PC-3 (cell line): Measurements from ENCODE around the gene CCSER1.
"Not testable (repeated sequence)": the region's sequence is repeated elsewhere in the genome, so short reads cannot be mapped to it uniquely, and the experiment has no call there.

Experiments used
- EZH2 ChIP-seq: fragments of 300-600 bp; sonication (generic); IDR thresholded peaks from one replicate; pipeline ENCODE4 v1.6.1; 2017; ENCODE audit warnings: antibody characterized with exemption, mild to moderate bottlenecking, low read length; ENCODE audit not compliant: unreplicated experiment
- TF ChIP-seq, protein P1 (sequence below): fragments of 300-600 bp; sonication (generic); conservative IDR thresholded peaks from 2 replicates; pipeline ENCODE4 v1.5.1; 2017; ENCODE audit warnings: antibody characterized with exemption, low read depth, mild to moderate bottlenecking, low read length

DNA sequence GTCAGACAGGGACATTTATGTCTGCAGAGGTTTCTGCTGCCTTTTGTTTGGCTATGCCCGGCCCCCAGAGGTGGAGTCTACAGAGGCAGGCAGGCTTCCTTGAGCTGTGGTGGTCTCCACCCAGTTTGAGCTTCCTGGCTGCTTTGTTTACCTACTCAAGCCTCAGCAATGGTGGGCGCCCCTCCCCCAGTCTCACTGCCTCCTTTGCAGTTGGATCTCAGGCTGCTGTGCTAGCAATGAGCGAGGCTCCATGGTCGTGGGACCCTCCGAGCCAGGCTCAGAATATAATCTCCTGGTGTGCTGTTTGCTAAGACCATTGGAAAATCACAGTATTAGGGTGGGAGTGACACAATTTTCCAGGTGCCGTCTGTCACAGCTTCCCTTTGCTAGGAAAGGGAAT is 578.3 kb downstream of the CCSER1 start:
- TF ChIP-seq, protein P1, sequence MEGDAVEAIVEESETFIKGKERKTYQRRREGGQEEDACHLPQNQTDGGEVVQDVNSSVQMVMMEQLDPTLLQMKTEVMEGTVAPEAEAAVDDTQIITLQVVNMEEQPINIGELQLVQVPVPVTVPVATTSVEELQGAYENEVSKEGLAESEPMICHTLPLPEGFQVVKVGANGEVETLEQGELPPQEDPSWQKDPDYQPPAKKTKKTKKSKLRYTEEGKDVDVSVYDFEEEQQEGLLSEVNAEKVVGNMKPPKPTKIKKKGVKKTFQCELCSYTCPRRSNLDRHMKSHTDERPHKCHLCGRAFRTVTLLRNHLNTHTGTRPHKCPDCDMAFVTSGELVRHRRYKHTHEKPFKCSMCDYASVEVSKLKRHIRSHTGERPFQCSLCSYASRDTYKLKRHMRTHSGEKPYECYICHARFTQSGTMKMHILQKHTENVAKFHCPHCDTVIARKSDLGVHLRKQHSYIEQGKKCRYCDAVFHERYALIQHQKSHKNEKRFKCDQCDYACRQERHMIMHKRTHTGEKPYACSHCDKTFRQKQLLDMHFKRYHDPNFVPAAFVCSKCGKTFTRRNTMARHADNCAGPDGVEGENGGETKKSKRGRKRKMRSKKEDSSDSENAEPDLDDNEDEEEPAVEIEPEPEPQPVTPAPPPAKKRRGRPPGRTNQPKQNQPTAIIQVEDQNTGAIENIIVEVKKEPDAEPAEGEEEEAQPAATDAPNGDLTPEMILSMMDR: not testable (repeated sequence)
- not testable (repeated sequence) for TF ChIP-seq EZH2
